ENCODE results near the gene SLC22A4. TPM values are rescaled to one million over a fixed set of nuclear protein-coding genes. Genes with fewer than 3 reads are reported as not detected.

The SLC22A4 gene
- total RNA-seq (2022; extraction: Qiagen RNA extraction; ENCODE audit: low read depth): 3.9 to 5.1 TPM (median 4.8 TPM) in 5 replicates

DNA sequence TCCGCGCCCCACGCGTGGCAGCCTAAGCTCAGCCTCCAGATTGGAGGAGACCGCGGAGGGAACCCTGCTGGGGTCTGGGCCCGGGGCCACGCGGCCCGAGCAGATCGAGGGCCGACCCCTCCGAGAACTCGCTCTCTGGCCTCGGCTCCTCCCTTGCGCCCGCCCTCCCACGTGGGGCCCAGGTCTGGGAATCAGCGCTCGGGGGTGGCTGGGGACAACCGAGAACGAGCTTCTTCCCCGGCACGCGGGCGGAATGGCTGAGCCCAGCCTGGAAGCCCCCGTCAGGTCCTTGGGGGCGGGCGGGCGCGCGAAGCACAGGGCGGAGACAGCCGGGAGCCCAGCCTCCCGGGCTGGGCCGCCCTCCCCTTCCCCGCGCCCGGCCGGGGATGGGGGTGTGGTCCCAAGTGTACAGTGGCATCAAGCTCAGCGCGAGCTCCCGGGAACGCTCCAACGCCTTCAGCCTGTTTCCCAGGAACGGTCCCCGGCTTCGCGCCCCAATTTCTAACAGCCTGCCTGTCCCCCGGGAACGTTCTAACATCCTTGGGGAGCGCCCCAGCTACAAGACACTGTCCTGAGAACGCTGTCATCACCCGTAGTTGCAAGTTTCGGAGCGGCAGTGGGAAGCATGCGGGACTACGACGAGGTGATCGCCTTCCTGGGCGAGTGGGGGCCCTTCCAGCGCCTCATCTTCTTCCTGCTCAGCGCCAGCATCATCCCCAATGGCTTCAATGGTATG, at the start of gene SLC22A4:
TSS of gene SLC22A4 (plus strand) at position 403 of the 736 bp plus-strand sequence. CDS start at position 626, 223 bp downstream.

DNA sequence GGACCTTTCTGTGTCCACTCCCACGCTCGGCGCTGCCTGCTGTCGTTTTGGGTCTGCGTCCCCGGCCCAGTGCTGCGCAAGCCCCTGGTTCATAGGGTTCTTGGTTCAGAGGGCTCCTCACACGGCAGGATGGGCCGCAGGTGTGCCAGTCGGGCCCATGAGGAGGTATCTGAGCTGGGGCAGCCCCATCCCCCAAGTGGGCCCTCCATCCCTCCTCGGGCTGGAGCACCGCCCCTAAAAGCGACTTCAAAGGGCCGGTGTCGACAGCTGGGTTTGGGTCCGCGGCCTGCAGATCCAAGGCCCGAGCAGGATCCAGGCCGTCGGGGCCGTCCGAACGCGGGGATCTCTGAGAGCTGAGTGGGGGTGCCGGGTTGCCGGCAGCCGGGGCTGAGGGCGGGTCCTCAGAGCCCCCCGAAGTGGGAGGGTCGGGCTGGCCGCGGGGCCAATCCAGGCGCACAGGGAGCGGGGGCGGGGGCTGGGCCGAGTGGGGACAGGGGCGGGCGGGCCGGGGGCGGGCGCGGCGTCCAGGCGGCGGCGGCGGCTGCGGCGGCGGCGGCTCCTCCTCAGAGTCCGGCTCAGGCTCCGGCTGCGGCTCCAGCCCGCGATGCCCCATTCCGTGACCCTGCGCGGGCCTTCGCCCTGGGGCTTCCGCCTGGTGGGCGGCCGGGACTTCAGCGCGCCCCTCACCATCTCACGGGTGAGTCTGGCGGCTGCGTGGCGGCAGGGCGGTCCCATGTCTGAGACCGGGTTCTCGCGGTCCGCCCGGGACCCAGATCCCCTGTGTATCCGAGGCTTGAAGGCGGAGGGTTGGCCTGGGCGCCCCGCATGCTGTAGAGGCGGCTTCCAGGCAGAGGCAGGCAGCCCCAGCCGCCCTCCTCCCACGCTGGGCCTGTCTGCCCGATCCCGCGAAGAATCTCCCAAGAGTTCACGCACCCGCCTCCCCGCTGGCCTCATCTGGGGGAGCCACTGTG, 36.8 kb upstream of the SLC22A4 start, which contains the start of gene PDLIM4:
TSS of gene PDLIM4 (plus strand) at position 566 of the 971 bp plus-strand sequence. CDS start at position 605, 39 bp downstream.

GRCh38 chr5:132369474-132370180, 75.4 kb downstream of the SLC22A4 start, which contains the start of gene SLC22A5:
Gene SLC22A5, plus strand, starts transcription at chr5:132369710. Its CDS starts 263 bp downstream, at chr5:132369973.

Other genes with a start within 250 kb of the SLC22A4 start
- not detected in 5 replicates for gene IL3, start 233.7 kb upstream of the SLC22A4 start, total RNA-seq (2022; extraction: Qiagen RNA extraction; ENCODE audit: low read depth)
- 0.27 to 0.79 TPM (median 0.50 TPM) in 5 replicates for gene CSF2, start 220.6 kb upstream of the SLC22A4 start, total RNA-seq (2022; extraction: Qiagen RNA extraction; ENCODE audit: low read depth)
- 36.0 to 46.4 TPM (median 42.2 TPM) in 5 replicates for gene P4HA2, start 66.5 kb upstream of the SLC22A4 start, total RNA-seq (2022; extraction: Qiagen RNA extraction; ENCODE audit: low read depth)
- 0.12 to 0.49 TPM (median 0.37 TPM) in 4 of 5 replicates, not detected in the other for gene PDLIM4, start 36.7 kb upstream of the SLC22A4 start, total RNA-seq (2022; extraction: Qiagen RNA extraction; ENCODE audit: low read depth)
- gene SLC22A5, start 75.3 kb downstream of the SLC22A4 start, total RNA-seq (2022; extraction: Qiagen RNA extraction; ENCODE audit: low read depth): 18.7 to 21.4 TPM (median 20.3 TPM) in 5 replicates
- 34.6 to 43.4 TPM (median 39.7 TPM) in 5 replicates for gene IRF1, start 196.4 kb downstream of the SLC22A4 start, total RNA-seq (2022; extraction: Qiagen RNA extraction; ENCODE audit: low read depth)
- gene IL5, start 249.1 kb downstream of the SLC22A4 start, total RNA-seq (2022; extraction: Qiagen RNA extraction; ENCODE audit: low read depth): not detected in 5 replicates

All from A549 treated with RU486 at 1 μM for 4 hours (cell line).